IMR-90 (cell line): Measurements from ENCODE around the gene HTR2B. TPM values are rescaled to one million over a fixed set of nuclear protein-coding genes. Genes with fewer than 3 reads are reported as not detected.

Experiments
- ATAC-seq: fragments of 200-7000 bp; cut with Tn5 transposase; 2 replicates; pipeline ENCODE4 v1.9.1; 2020; ENCODE audit warnings: low read depth, mild to moderate bottlenecking, moderate library complexity
- BruUV-seq: library from RNA; stranded (reverse); fragments of 400-500 nt; replicated peaks from 2 replicates; lab custom pipeline; 2021; lab: Mats Ljungman, UMichigan
- CTCF ChIA-PET: fragments of 300-600 bp; formaldehyde crosslinking; extraction: SDS; loops from one replicate; lab custom pipeline; 2021; ENCODE audit warnings: antibody characterized with exemption; lab: Yijun Ruan, JAX
- POLR2A ChIA-PET: fragments of 300-600 bp; sonication (Branson Sonifier 250); formaldehyde crosslinking; loops from one replicate; lab custom pipeline; 2022; ENCODE audit warnings: antibody characterized with exemption; ENCODE audit not compliant: unreplicated experiment; lab: Charles Lee
- DNase-seq: peaks from one replicate; pipeline ENCODE4 v3.0.0; 2013
- H2AFZ ChIP-seq: replicated peaks from 2 replicates; pipeline ENCODE3; 2013; ENCODE audit warnings: low read length, mild to moderate bottlenecking; ENCODE audit not compliant: poor library complexity
- H2AK5ac ChIP-seq: 2 replicates; pipeline ENCODE4 v1.6.1; 2013; ENCODE audit warnings: low read depth, low read length, inconsistent platforms
- H2AK9ac ChIP-seq: replicated peaks from 2 replicates; pipeline ENCODE3; 2013; ENCODE audit warnings: mild to moderate bottlenecking, low read depth, low read length, moderate library complexity; ENCODE audit not compliant: poor library complexity
- H2BK120ac ChIP-seq: 2 replicates; pipeline ENCODE4 v1.6.1; 2013; ENCODE audit warnings: low read depth, low read length, inconsistent platforms
- H2BK15ac ChIP-seq: 3 replicates; pipeline ENCODE4 v1.6.1; 2013; ENCODE audit warnings: low read depth, low read length, inconsistent platforms
- H2BK20ac ChIP-seq: 2 replicates; pipeline ENCODE4 v1.6.1; 2013; ENCODE audit warnings: low read depth, mild to moderate bottlenecking, inconsistent platforms, low read length, moderate library complexity
- H2BK5ac ChIP-seq: 2 replicates; pipeline ENCODE4 v1.6.1; 2013; ENCODE audit warnings: mild to moderate bottlenecking, low read depth, low read length, inconsistent platforms; ENCODE audit not compliant: poor library complexity, severe bottlenecking
- H3K14ac ChIP-seq: replicated peaks from 2 replicates; pipeline ENCODE4 v1.6.1; 2013; ENCODE audit warnings: low read depth, low read length, inconsistent platforms
- H3K18ac ChIP-seq: 2 replicates; pipeline ENCODE4 v1.6.1; 2013; ENCODE audit warnings: low read depth, low read length, control low read depth
- H3K23ac ChIP-seq: 2 replicates; pipeline ENCODE4 v1.6.1; 2013; ENCODE audit warnings: low read depth, low read length, inconsistent platforms
- H3K27ac ChIP-seq: 2 replicates; pipeline ENCODE4 v1.5.1; 2013; ENCODE audit warnings: mild to moderate bottlenecking, control low read depth, low read length; ENCODE audit not compliant: insufficient read depth
- H3K27me3 ChIP-seq: 2 replicates; pipeline ENCODE4 v1.6.1; 2013; ENCODE audit warnings: low read length; ENCODE audit not compliant: control insufficient read depth, insufficient read depth
- H3K36me3 ChIP-seq: 2 replicates; pipeline ENCODE4 v1.6.1; 2013; ENCODE audit warnings: low read length, mixed read lengths; ENCODE audit not compliant: control insufficient read depth, insufficient read depth
- H3K4ac ChIP-seq: 2 replicates; pipeline ENCODE4 v1.6.1; 2013; ENCODE audit warnings: low read depth, low read length, inconsistent platforms
- H3K4me1 ChIP-seq: 2 replicates; pipeline ENCODE4 v1.6.1; 2013; ENCODE audit warnings: low read length, mixed read lengths; ENCODE audit not compliant: control insufficient read depth, insufficient read depth
- H3K4me2 ChIP-seq: 2 replicates; pipeline ENCODE4 v1.6.1; 2013; ENCODE audit warnings: low read depth, mild to moderate bottlenecking, control low read depth, low read length, moderate library complexity
- H3K4me3 ChIP-seq: 2 replicates; pipeline ENCODE4 v1.5.1; 2013; ENCODE audit warnings: low read depth, mild to moderate bottlenecking, control low read depth, low read length, moderate library complexity; ENCODE audit not compliant: insufficient read depth
- H3K56ac ChIP-seq: 2 replicates; pipeline ENCODE4 v1.6.1; 2013; ENCODE audit warnings: low read length, inconsistent platforms; ENCODE audit not compliant: insufficient read depth; ENCODE audit errors: extremely low read depth
- H3K79me1 ChIP-seq, 2 experiments: 2 replicates each; pipeline ENCODE4 v1.6.1; 2013; ENCODE audit warnings: low read length in 2 of 2, inconsistent platforms in 1 of 2, low read depth in 1 of 2
- H3K9ac ChIP-seq: 2 replicates; pipeline ENCODE4 v1.6.1; 2013; ENCODE audit warnings: low read depth, low read length, control low read depth
- H3K9me1 ChIP-seq: 2 replicates; pipeline ENCODE4 v1.6.1; 2013; ENCODE audit warnings: low read length, inconsistent platforms; ENCODE audit not compliant: insufficient read depth
- H3K9me3 ChIP-seq: 2 replicates; pipeline ENCODE4 v1.6.1; 2013; ENCODE audit warnings: low read length; ENCODE audit not compliant: control insufficient read depth, insufficient read depth
- H4K20me1 ChIP-seq: 2 replicates; pipeline ENCODE4 v1.6.1; 2013; ENCODE audit warnings: low read length, inconsistent platforms; ENCODE audit not compliant: insufficient read depth
- H4K5ac ChIP-seq: 2 replicates; pipeline ENCODE4 v1.6.1; 2013; ENCODE audit warnings: mild to moderate bottlenecking, low read depth, low read length, control low read depth
- H4K8ac ChIP-seq, 2 experiments: 2 replicates each; pipeline ENCODE4 v1.6.1; 2013; ENCODE audit warnings: low read depth in 2 of 2, low read length in 2 of 2, control low read depth in 1 of 2, inconsistent platforms in 1 of 2
- H4K91ac ChIP-seq: 2 replicates; pipeline ENCODE4 v1.6.1; 2013; ENCODE audit warnings: low read depth, low read length, inconsistent platforms; ENCODE audit not compliant: insufficient read depth
- BHLHE40 ChIP-seq: fragments of 150-350 bp; IDR thresholded peaks from 2 replicates; pipeline ENCODE4 v1.6.1; 2016; ENCODE audit warnings: mild to moderate bottlenecking, low read depth, low read length
- CEBPB ChIP-seq: IDR thresholded peaks from 2 replicates; pipeline ENCODE4 v1.6.1; 2012; ENCODE audit warnings: low read depth, low read length, improper control_type of control experiment
- CHD1 ChIP-seq: IDR thresholded peaks from 2 replicates; pipeline ENCODE4 v1.6.1; 2012; ENCODE audit warnings: low read depth, low read length, improper control_type of control experiment
- MAFK ChIP-seq: IDR thresholded peaks from 2 replicates; pipeline ENCODE4 v1.6.1; 2012; ENCODE audit warnings: low read depth, low read length, improper control_type of control experiment
- MXI1 ChIP-seq: IDR thresholded peaks from 2 replicates; pipeline ENCODE4 v1.6.1; 2012; ENCODE audit warnings: low read depth, mild to moderate bottlenecking, low read length, moderate library complexity, borderline replicate concordance
- POLR2A ChIP-seq: IDR thresholded peaks from 2 replicates; pipeline ENCODE4 v1.6.1; 2012; ENCODE audit warnings: mild to moderate bottlenecking, low read depth, low read length
- RAD21 ChIP-seq: IDR thresholded peaks from 2 replicates; pipeline ENCODE4 v1.6.1; 2012; ENCODE audit warnings: low read length, improper control_type of control experiment
- RCOR1 ChIP-seq: IDR thresholded peaks from 2 replicates; pipeline ENCODE4 v1.6.1; 2012; ENCODE audit warnings: mild to moderate bottlenecking, low read length, improper control_type of control experiment; ENCODE audit not compliant: insufficient replicate concordance
- RFX5 ChIP-seq: IDR thresholded peaks from 2 replicates; pipeline ENCODE4 v1.8.0; 2012; ENCODE audit warnings: low read depth, mild to moderate bottlenecking, low read length, moderate library complexity
- SMC3 ChIP-seq: fragments of 150-350 bp; IDR thresholded peaks from 2 replicates; pipeline ENCODE4 v1.6.1; 2016; ENCODE audit warnings: low read depth, mild to moderate bottlenecking, antibody characterized with exemption, low read length, moderate library complexity
- WGBS, 2 experiments: methylation state at CpG; one replicate each; pipeline versions ENCODE4 v1.1.5 to v1.1.7; 2013; ENCODE audit warnings: missing lambda C conversion rate in 2 of 2; ENCODE audit not compliant: insufficient read length in 1 of 2; ENCODE audit errors: extremely low coverage in 2 of 2; 5-methylcytosine and 5-hydroxymethylcytosine counted together
- dilution Hi-C: fragments of 300-500 bp; cut with HindIII; formaldehyde crosslinking; loops from one replicate; pipeline ENCODE4 v1.14.3; 2018; ENCODE audit warnings: low sequenced_read_pairs; ENCODE audit not compliant: unreplicated experiment
- in situ Hi-C: fragments of 300-500 bp; cut with MboI; formaldehyde crosslinking; loops from 3 replicates; pipeline ENCODE4 v1.14.3; 2019; ENCODE audit warnings: low sequenced_read_pairs, inconsistent platforms, mixed read lengths
- intact Hi-C: fragments of 100-400 bp; cut with micrococcal nuclease; formaldehyde crosslinking; loops from 2 replicates; pipeline ENCODE4 v1.10.0; 2022
- polyA plus RNA-seq, 3 experiments: library from polyadenylated mRNA; depleted of rRNA; stranded (reverse); fragments of >200 nt; gene quantifications; 2 replicates each; pipeline ENCODE4 v1.2.3, GENCODE V29; 2012; ENCODE audit warnings: low replicate concordance in 1 of 3
- total RNA-seq: library from RNA; depleted of rRNA; stranded (reverse); fragments of >200 nt; gene quantifications from 2 replicates; pipeline ENCODE4 v1.2.3, GENCODE V29; 2012
- TF ChIP-seq, protein P1 (sequence below): fragments of 150-350 bp; IDR thresholded peaks from 2 replicates; pipeline ENCODE4 v1.6.1; 2017; ENCODE audit warnings: mild to moderate bottlenecking, antibody characterized with exemption, low read length, low read depth
- TF ChIP-seq, protein P2 (sequence below): fragments of 150-350 bp; IDR thresholded peaks from 2 replicates; pipeline ENCODE4 v1.6.1; 2016; ENCODE audit warnings: low read depth, mild to moderate bottlenecking, low read length, moderate library complexity, borderline replicate concordance

HTR2B gene
- total and polyA plus RNA-seq, 2 of the 4 experiments (the other 2 are of a cell fraction) = 0.26 to 0.72 TPM

DNA sequence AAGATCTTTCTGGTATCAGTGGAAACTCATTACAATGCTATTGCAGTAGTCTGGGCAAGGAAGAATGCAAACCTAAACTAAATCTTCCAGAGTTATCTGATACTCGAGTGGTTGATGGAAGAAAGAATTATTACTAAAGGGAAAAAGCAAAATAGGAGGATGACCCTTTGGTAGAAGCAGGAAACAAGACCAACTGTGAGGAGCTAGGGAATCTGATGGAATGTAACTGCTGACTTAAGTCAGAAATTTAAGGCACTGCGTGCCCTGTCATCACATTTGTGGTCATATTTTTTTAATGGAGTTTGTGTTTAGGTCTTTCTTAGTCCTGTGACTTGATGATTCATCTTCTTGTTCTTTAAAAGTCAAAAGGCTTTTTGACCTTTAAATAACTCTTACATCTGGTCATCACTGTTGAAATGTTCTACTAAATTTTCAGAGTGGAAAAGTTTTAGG, 37.1 kb upstream of the HTR2B start (continued):
- 0 out of 2 replicates have a peak, but pooled peaks have one; percentile 18 for TF ChIP-seq CEBPB

DNA sequence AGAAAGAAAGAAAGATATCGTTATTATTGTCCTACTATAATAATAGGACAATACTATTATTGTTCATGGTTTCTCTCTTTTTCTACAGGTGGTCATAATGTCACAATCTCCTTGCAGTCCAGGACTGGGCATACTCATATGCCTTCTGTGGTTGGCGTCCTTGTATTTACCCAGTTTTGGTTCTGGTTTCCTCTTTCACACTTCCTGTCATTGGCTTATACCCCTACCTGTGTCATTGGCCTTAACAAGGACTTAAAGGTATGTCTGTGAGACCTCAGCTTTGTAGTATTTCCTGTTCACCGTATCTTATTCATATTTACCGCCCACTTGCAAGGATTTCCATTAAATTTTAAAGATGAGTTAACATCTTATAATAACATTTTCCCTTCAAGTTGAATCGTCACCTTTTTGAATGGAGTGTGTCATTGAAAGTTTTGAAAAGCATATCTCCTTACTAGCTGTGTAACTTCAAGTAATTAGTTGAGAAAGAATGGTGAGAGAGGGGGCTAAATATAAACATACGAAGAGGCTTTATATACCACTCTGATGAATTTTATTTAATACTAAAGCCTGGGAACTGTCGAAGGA, 36.5 kb upstream of the HTR2B start:
- peak overlapping the region; percentile 100 for H4K91ac ChIP-seq
- ATAC-seq = no peak
- WGBS, 2 experiments = no CpG with 5 or more reads among the region's 7 CpGs
- H3K27me3 ChIP-seq = no peaks in the 10 kb centered on the region
- no peaks in the 10 kb centered on the region for H3K9me3 ChIP-seq
- H3K36me3 ChIP-seq = peaks cover 3% of the 10 kb centered on the region; the same call in 1 of the 2 replicates
- H3K56ac ChIP-seq = peak overlapping the region; percentile 99
- peak overlapping the region; percentile 100 for H3K23ac ChIP-seq
- H4K5ac ChIP-seq = peak overlapping the region; percentile 97
- peak overlapping the region; percentile 100 for H2AK5ac ChIP-seq
- peak overlapping the region; percentile 100 for H2BK5ac ChIP-seq
- H4K8ac ChIP-seq = peak overlapping the region; percentile 82 to 100
- H3K9me1 ChIP-seq = peaks cover 6% of the 10 kb centered on the region
- H3K9ac ChIP-seq = peak overlapping the region; percentile 92
- in situ Hi-C loops (no loop called here), dilution Hi-C loops (no loop called here), intact Hi-C loops (loop anchor here (5.0 kb wide), 1 partner anchor 49 kb away; no protein-coding TSS in a partner anchor)
- H3K4me2 ChIP-seq = peak overlapping the region; percentile 72
- H2BK20ac ChIP-seq = peak overlapping the region; percentile 100
- peaks cover 11 to 44% of the 10 kb centered on the region in 2 experiments for H3K79me1 ChIP-seq
- H3K4me1 ChIP-seq = peaks cover 23% of the 10 kb centered on the region
- BruUV-seq = no TSS peak
- POLR2A ChIA-PET = interaction anchor here (0.6 kb wide), 2 partner anchors 59 to 363 kb away, joined by 3 read pairs; no protein-coding TSS in a partner anchor
- peak overlapping the region; percentile 99 for H2BK15ac ChIP-seq
- CTCF ChIA-PET = interaction anchor here (0.7 kb wide), 1 partner anchor 13 kb away, joined by 3 read pairs; no protein-coding TSS in a partner anchor
- no peak overlapping the region for H3K4me3 ChIP-seq
- peak overlapping the region; percentile 100 for H2BK120ac ChIP-seq
- H3K4ac ChIP-seq = peak overlapping the region; percentile 100
- peak overlapping the region; percentile 100 for H3K14ac ChIP-seq
- peak overlapping the region; percentile 95 for H2AK9ac ChIP-seq
- H2AFZ ChIP-seq = no peak overlapping the region
- peak overlapping the region; percentile 88 for H3K27ac ChIP-seq
- peak overlapping the region; percentile 99 for H3K18ac ChIP-seq
- H4K20me1 ChIP-seq = no peaks in the 10 kb centered on the region
- no peak for DNase-seq
- no peak for TF ChIP-seq CHD1
- no peak for TF ChIP-seq SMC3
- TF ChIP-seq RAD21 = no peak
- no peak for TF ChIP-seq RFX5
- no peak for TF ChIP-seq MXI1
- no peak for TF ChIP-seq MAFK
- no peak for TF ChIP-seq BHLHE40
- TF ChIP-seq, protein P1, sequence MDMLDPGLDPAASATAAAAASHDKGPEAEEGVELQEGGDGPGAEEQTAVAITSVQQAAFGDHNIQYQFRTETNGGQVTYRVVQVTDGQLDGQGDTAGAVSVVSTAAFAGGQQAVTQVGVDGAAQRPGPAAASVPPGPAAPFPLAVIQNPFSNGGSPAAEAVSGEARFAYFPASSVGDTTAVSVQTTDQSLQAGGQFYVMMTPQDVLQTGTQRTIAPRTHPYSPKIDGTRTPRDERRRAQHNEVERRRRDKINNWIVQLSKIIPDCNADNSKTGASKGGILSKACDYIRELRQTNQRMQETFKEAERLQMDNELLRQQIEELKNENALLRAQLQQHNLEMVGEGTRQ = no peak
- TF ChIP-seq POLR2A = no peak
- TF ChIP-seq, protein P2, sequence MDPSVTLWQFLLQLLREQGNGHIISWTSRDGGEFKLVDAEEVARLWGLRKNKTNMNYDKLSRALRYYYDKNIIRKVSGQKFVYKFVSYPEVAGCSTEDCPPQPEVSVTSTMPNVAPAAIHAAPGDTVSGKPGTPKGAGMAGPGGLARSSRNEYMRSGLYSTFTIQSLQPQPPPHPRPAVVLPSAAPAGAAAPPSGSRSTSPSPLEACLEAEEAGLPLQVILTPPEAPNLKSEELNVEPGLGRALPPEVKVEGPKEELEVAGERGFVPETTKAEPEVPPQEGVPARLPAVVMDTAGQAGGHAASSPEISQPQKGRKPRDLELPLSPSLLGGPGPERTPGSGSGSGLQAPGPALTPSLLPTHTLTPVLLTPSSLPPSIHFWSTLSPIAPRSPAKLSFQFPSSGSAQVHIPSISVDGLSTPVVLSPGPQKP = no peak
- no peak for TF ChIP-seq RCOR1
- no peak for TF ChIP-seq CEBPB
